ENCODE measurements around the gene NKD2.

NKD2 gene

DNA sequence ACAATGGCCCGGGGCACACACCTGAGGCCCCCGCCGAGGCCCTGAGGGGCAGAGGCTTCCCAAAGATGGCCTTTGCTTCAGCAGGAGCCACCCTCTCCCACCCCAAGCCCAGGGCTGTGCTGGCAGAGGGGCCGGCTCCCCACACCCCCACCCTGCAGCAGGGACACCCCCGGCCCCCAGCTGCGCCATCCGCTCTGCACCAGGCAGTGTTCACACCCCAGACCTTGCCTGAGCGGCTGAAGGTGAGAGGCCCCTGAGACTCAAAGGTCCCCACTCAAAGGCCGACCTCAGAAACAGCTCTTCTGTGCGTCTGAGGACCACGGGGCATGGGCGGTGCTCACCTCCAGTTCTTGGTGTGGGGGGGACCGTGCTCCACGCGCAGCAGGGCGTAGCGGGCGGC is 65.6 kb downstream of the NKD2 start:
- no peaks in the 10 kb centered on the region for H3K9me3 ChIP-seq
- H3K4me3 ChIP-seq (ENCODE audit: low read depth in 1 of 2, low read length in 1 of 2): no peak overlapping the region
- no peaks in the 10 kb centered on the region for H3K36me3 ChIP-seq
- H3K4me1 ChIP-seq (ENCODE audit: control insufficient read depth in 1 of 2, insufficient read depth in 1 of 2, low read depth in 1 of 2, low read length in 1 of 2): no peaks in the 10 kb centered on the region
- TF ChIP-seq, protein P1, sequence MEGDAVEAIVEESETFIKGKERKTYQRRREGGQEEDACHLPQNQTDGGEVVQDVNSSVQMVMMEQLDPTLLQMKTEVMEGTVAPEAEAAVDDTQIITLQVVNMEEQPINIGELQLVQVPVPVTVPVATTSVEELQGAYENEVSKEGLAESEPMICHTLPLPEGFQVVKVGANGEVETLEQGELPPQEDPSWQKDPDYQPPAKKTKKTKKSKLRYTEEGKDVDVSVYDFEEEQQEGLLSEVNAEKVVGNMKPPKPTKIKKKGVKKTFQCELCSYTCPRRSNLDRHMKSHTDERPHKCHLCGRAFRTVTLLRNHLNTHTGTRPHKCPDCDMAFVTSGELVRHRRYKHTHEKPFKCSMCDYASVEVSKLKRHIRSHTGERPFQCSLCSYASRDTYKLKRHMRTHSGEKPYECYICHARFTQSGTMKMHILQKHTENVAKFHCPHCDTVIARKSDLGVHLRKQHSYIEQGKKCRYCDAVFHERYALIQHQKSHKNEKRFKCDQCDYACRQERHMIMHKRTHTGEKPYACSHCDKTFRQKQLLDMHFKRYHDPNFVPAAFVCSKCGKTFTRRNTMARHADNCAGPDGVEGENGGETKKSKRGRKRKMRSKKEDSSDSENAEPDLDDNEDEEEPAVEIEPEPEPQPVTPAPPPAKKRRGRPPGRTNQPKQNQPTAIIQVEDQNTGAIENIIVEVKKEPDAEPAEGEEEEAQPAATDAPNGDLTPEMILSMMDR (IDR thresholded peaks at IDR 0.05): no peak
- no peak overlapping the region for H3K27ac ChIP-seq
- H3K27me3 ChIP-seq: no peaks in the 10 kb centered on the region

DNA sequence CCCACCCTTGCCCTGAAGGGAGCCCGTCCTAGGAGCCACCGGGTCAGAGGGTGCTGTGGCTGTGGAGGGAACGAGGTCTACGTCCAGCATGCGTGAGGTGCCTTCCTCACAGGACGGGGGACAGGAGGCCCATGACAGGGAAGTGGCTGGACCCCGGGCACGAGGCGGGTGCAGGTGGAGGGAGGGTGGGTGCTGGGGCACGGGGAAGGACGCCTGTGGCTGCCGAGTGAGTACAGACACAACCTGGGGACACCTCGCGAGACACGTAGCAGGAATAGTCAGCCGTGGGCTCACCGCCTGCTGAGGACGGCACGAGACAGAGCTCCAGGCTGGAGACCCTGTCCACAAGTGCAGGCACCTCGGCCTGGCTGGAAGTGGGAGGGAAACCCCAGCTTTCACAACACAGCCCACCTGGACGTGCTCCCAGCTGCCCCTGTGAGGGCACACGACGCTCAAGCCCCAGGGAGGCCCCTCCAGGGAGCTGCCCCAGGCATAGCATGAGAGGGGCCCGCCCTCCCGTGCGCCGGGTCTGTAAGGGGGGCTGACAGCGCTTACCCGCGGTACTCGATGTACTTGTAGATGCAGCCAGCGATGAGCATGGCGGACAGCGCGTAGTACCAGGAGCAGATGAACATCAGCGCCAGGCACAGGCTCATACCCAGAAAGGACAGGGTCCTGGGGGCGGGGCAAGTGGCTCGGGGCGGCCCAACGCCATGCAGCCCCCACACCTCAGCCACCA is 66.4 kb downstream of the NKD2 start:
- Histone ChIP-seq H3K27ac (no peak overlapping the region), H3K36me3 (no peaks in the 10 kb centered on the region), H3K4me1 (ENCODE audit: control insufficient read depth in 1 of 2, insufficient read depth in 1 of 2, low read depth in 1 of 2, low read length in 1 of 2) (no peaks in the 10 kb centered on the region), H3K9me3 (no peaks in the 10 kb centered on the region), H3K27me3 (no peaks in the 10 kb centered on the region), H3K4me3 (ENCODE audit: low read depth in 1 of 2, low read length in 1 of 2) (no peak overlapping the region)
- TF ChIP-seq, protein P1 (IDR thresholded peaks at IDR 0.05): no peak

DNA sequence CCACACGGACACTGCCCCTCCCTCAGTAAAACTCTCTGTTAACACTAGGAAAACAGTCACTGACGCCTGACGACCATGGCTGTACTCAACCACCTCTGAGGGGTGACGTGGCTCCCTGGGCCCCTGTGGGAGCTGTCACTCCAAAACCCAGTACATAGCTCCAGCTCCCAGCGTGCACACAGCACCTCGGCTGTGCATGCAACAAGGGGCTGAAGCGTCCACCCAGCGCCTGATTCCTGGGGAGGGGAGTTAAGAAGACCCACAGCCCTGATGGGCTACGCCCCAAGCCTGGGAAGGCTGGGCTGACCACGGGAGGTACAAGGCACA is 66.9 kb downstream of the NKD2 start:
- Histone ChIP-seq H3K27me3 (no peaks in the 10 kb centered on the region), H3K27ac (no peak overlapping the region), H3K4me1 (ENCODE audit: control insufficient read depth in 1 of 2, insufficient read depth in 1 of 2, low read depth in 1 of 2, low read length in 1 of 2) (no peaks in the 10 kb centered on the region), H3K4me3 (ENCODE audit: low read depth in 1 of 2, low read length in 1 of 2) (no peak overlapping the region), H3K9me3 (no peaks in the 10 kb centered on the region), H3K36me3 (no peaks in the 10 kb centered on the region)
- TF ChIP-seq, protein P1 (IDR thresholded peaks at IDR 0.05): no peak

DNA sequence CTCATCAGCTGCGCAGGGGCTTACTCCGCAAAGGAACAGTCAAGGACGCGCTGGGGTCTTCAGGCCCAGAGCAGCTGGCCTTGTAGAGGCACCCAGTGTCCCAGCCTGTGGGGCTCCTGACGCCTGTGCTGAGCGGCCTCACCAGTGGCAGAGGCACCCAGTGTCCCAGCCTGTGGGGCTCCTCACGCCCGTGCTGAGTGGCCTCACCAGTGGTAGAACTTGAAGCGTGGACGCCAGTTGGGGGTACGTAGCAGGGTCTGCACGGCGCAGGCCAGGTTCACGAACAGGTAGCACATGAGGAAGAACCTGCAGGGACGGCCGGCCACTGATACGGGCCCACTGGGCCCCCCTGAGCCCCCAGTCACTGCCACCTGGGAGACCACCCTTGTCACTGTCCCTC is 67.3 kb downstream of the NKD2 start:
- H3K9me3 ChIP-seq: no peaks in the 10 kb centered on the region
- TF ChIP-seq, protein P1 (IDR thresholded peaks at IDR 0.05): no peak
- no peak overlapping the region for H3K27ac ChIP-seq
- H3K4me1 ChIP-seq (ENCODE audit: control insufficient read depth in 1 of 2, insufficient read depth in 1 of 2, low read depth in 1 of 2, low read length in 1 of 2): no peaks in the 10 kb centered on the region
- H3K36me3 ChIP-seq: no peaks in the 10 kb centered on the region
- H3K27me3 ChIP-seq: no peaks in the 10 kb centered on the region
- H3K4me3 ChIP-seq (ENCODE audit: low read depth in 1 of 2, low read length in 1 of 2): no peak overlapping the region

DNA sequence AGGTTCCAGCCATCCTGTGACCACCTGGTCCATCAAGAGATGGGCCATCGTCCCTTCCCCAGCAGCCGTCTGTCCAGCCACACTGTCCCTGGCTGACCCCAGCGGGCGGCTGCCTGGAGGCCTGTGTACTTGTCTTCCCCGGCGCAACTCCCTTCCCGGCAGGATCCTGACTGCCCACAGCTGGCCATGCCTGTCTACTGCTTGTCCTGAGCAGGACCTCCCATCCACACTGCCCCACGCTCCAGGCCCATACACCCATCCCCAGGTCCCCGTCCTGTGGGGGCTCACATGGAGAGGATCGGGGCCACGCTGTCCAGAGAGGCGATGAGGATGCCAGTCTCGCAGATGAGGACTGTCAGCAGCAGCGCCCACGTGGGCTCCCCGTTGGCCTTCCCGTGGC is 67.8 kb downstream of the NKD2 start:
- TF ChIP-seq, protein P1 (IDR thresholded peaks at IDR 0.05): no peak
- H3K4me1 ChIP-seq (ENCODE audit: control insufficient read depth in 1 of 2, insufficient read depth in 1 of 2, low read depth in 1 of 2, low read length in 1 of 2): no peaks in the 10 kb centered on the region
- no peaks in the 10 kb centered on the region for H3K27me3 ChIP-seq
- H3K36me3 ChIP-seq: no peaks in the 10 kb centered on the region
- no peak overlapping the region for H3K4me3 ChIP-seq (ENCODE audit: low read depth in 1 of 2, low read length in 1 of 2)
- no peak overlapping the region for H3K27ac ChIP-seq
- no peaks in the 10 kb centered on the region for H3K9me3 ChIP-seq

Data from neutrophil (primary cell).